Dendritic cell treated with granulocyte-macrophage colony-stimulating factor and Interleukin-4, amounts not matched to agents 40 ng/mL and 50 ng/mL, for 4 days (primary cell): ENCODE measurements around the gene INAFM1.

ENCODE experiments used
- H3K27ac Mint-ChIP-seq: one replicate; pipeline ENCODE4 v1.8.0; 2022; ENCODE audit warnings: mild to moderate bottlenecking, mixed read lengths
- H3K27me3 Mint-ChIP-seq: one replicate; pipeline ENCODE4 v1.8.0; 2022; ENCODE audit warnings: mild to moderate bottlenecking, mixed read lengths
- H3K36me3 Mint-ChIP-seq: one replicate; pipeline ENCODE4 v1.8.0; 2022; ENCODE audit warnings: low read depth, mixed read lengths
- H3K4me1 Mint-ChIP-seq: one replicate; pipeline ENCODE4 v1.8.0; 2022; ENCODE audit warnings: low read depth, mixed read lengths
- H3K4me3 Mint-ChIP-seq: one replicate; pipeline ENCODE4 v1.8.0; 2022; ENCODE audit warnings: mild to moderate bottlenecking, moderate library complexity, mixed read lengths
- H3K9me3 Mint-ChIP-seq: one replicate; pipeline ENCODE4 v1.8.0; 2022; ENCODE audit warnings: mixed read lengths
- intact Hi-C: fragments of 100-400 bp; cut with micrococcal nuclease; formaldehyde crosslinking; loops from one replicate; pipeline ENCODE4 v1.15.0; 2022

Gene INAFM1

DNA sequence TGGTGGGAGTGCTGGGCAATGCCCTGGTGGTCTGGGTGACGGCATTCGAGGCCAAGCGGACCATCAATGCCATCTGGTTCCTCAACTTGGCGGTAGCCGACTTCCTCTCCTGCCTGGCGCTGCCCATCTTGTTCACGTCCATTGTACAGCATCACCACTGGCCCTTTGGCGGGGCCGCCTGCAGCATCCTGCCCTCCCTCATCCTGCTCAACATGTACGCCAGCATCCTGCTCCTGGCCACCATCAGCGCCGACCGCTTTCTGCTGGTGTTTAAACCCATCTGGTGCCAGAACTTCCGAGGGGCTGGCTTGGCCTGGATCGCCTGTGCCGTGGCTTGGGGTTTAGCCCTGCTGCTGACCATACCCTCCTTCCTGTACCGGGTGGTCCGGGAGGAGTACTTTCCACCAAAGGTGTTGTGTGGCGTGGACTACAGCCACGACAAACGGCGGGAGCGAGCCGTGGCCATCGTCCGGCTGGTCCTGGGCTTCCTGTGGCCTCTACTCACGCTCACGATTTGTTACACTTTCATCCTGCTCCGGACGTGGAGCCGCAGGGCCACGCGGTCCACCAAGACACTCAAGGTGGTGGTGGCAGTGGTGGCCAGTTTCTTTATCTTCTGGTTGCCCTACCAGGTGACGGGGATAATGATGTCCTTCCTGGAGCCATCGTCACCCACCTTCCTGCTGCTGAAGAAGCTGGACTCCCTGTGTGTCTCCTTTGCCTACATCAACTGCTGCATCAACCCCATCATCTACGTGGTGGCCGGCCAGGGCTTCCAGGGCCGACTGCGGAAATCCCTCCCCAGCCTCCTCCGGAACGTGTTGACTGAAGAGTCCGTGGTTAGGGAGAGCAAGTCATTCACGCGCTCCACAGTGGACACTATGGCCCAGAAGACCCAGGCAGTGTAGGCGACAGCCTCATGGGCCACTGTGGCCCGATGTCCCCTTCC is 45.5 kb downstream of the INAFM1 start:
- Mint-ChIP-seq H3K4me3 (no peak overlapping the region), H3K27me3 (no peaks in the 10 kb centered on the region), H3K36me3 (peaks cover 58% of the 10 kb centered on the region), H3K27ac (peak overlapping the region; percentile 97), H3K4me1 (peaks cover 77% of the 10 kb centered on the region), H3K9me3 (no peaks in the 10 kb centered on the region)
- intact Hi-C loops = no loop called here

DNA sequence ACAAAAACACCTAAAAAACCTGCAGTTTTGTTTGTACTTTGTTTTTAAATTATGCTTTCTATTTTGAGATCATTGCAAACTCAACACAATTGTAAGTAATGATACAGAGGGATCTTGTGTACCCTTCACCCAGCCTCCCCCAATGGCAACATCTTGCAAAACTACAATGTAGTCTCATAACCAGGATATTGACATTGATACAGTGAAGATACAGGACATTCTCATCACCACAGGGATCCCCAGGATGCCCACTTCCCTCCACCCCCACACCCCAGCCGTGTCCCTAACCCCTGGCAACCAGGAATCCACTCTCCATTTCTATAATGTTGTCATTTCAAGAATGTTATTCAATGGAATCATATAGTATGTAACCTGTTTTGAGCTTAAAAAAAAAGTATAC is 46.9 kb downstream of the INAFM1 start:
- H3K27ac Mint-ChIP-seq = peak overlapping the region; percentile 97
- H3K9me3 Mint-ChIP-seq = no peaks in the 10 kb centered on the region
- intact Hi-C loops = no loop called here
- peak overlapping the region; percentile 44 for H3K4me3 Mint-ChIP-seq
- no peaks in the 10 kb centered on the region for H3K27me3 Mint-ChIP-seq
- H3K4me1 Mint-ChIP-seq = peaks cover 64% of the 10 kb centered on the region
- peaks cover 43% of the 10 kb centered on the region for H3K36me3 Mint-ChIP-seq

DNA sequence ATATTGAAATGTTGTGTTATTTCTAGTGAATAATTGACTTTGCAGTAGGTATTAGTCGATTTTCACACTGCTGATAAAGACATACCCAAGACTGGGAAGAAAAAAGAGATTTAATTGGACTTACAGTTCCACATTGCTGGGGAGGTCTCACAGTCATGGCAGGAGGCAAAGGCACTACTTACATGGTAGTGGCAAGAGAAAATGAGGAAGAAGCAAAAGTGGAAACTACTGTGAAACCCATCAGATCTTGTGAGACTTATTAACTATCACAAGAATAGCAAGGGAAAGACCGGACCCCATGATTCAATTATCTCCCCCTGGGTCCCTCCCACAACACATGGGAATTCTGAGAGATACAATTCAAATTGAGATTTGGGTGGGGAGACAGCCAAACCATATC is 47.4 kb downstream of the INAFM1 start:
- no peaks in the 10 kb centered on the region for H3K27me3 Mint-ChIP-seq
- peaks cover 64% of the 10 kb centered on the region for H3K4me1 Mint-ChIP-seq
- H3K4me3 Mint-ChIP-seq = peak overlapping the region; percentile 44
- intact Hi-C loops = no loop called here
- peak overlapping the region; percentile 97 for H3K27ac Mint-ChIP-seq
- peaks cover 40% of the 10 kb centered on the region for H3K36me3 Mint-ChIP-seq
- H3K9me3 Mint-ChIP-seq = no peaks in the 10 kb centered on the region

DNA sequence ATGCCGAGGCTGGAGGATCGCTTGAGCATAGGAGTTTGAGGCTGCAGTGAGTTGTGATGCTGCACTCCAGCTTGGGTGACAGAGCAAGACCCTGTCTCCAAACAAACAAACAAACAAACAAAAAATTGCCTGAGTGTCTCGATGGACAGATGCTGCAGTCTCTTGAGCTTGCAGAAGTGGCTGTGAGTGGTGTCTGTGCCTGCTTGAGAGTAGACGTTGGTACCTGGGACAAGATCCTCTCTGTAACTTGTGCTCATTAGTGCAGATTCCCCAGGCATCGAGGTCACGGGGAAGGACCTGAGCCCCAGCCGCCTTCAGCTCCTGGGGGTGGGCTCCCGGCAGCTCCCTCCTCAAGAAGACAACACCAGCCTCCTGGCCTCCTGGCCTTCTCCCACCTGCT is 48.7 kb downstream of the INAFM1 start:
- Mint-ChIP-seq H3K27ac (peak overlapping the region; percentile 97), H3K36me3 (peaks cover 28% of the 10 kb centered on the region), H3K4me3 (peak overlapping the region; percentile 76), H3K27me3 (no peaks in the 10 kb centered on the region), H3K9me3 (no peaks in the 10 kb centered on the region), H3K4me1 (peaks cover 58% of the 10 kb centered on the region)
- intact Hi-C loops = no loop called here

DNA sequence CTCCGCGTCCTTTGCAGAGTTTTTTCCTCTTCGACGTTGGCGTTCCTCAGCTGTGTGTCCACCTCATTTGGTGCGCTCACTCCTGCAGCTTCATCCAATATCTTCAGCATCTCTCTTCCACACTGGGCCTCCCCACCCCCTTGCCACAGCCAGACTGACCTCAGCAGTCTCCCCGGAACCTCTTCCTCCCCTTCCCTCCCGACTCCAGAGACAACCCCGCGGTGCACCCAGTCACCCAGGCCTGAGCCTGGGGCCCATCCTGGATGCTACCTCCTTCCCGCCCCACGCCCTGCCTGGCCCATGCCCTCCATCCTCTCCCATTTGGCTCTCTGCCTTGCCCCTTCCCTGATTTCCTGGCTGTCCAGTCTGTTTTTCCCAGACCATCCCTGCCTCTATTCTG is 49.2 kb downstream of the INAFM1 start:
- intact Hi-C loops = loop anchor here (1.0 kb wide), 1 partner anchor 9 kb away; no protein-coding TSS in a partner anchor
- Mint-ChIP-seq H3K9me3 (no peaks in the 10 kb centered on the region), H3K27me3 (no peaks in the 10 kb centered on the region), H3K4me1 (peaks cover 62% of the 10 kb centered on the region), H3K4me3 (peak overlapping the region; percentile 76), H3K27ac (peak overlapping the region; percentile 97), H3K36me3 (peaks cover 27% of the 10 kb centered on the region)

DNA sequence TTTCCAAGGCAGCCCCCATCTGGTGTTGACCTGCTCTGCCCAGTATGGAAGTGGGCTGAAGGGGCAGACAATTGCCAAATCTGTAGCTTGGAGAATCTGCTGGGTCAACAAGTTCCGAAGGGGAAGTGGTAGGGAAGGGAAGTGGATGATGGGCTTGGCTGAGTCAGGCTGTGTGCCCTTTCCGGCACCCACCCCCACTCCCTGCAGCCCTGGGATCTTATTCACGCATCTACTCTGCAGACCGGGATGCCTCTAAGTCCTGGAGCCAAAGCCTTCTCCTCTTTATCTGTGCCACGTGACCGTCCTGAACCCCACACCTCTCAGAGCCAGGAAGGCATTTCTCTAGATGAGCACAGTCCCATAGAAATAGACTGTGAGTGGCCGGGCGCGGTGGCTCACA is 49.8 kb downstream of the INAFM1 start:
- H3K4me3 Mint-ChIP-seq = peak overlapping the region; percentile 76
- H3K9me3 Mint-ChIP-seq = no peaks in the 10 kb centered on the region
- no peaks in the 10 kb centered on the region for H3K27me3 Mint-ChIP-seq
- peaks cover 20% of the 10 kb centered on the region for H3K36me3 Mint-ChIP-seq
- intact Hi-C loops = loop anchor here (1.0 kb wide), 1 partner anchor 9 kb away; no protein-coding TSS in a partner anchor
- H3K27ac Mint-ChIP-seq = peak overlapping the region; percentile 97
- peaks cover 63% of the 10 kb centered on the region for H3K4me1 Mint-ChIP-seq
